Activated T-cell treated with anti-CD3 and anti-CD28 coated beads, Interleukin-2, amount 50 U/mL, for 48 hours (primary cell): ENCODE data around the gene PLPP7.
"Not testable (repeated sequence)": the region's sequence is repeated elsewhere in the genome, so short reads cannot be mapped to it uniquely, and the experiment has no call there.

ENCODE experiments used
- DNase-seq, 2 experiments: peaks; one replicate each; pipeline ENCODE4 v3.0.0-alpha.2; 2020

The PLPP7 gene

DNA sequence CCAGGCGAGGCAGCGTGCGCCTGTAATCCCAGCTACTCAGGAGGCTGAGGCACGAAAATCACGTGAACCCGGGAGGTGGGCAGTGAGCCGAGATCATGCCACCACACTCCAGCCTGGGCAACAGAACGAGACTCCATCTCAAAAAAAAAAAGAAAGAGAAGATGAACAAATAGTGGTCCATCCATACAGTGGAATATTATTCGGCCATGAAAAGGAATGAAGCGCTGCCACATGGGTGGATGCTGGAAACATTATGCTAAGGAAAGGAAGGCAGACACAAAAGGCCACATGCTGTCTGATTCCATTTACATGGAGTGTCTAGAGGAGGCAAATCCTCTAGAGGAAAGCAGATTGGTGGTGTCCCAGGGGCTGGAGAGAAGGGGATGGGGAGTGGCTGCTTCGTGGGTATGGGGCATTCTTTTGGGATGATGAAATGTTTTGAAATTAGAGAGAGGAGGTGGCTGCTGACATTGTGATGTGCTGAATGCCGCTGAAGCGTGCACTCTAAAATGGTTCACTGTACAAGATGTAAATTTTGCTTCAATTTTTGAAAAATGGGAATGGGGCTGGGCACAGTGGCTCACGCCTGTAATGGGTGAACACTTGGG lies 17.0 kb downstream of the PLPP7 start:
- no peak for DNase-seq

DNA sequence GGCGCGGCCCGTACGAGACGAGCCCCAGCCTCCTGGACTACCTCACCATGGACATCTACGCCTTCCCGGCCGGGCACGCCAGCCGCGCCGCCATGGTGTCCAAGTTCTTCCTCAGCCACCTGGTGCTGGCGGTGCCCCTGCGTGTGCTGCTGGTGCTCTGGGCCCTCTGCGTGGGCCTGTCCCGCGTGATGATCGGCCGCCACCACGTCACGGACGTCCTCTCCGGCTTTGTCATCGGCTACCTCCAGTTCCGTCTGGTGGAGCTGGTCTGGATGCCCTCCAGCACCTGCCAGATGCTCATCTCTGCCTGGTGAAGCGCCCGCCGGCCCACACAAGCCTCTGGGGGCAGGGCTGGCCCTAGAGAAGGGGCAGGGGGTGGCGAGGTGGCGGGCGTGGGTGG lies 18.5 kb downstream of the PLPP7 start:
- DNase-seq: no peak

DNA sequence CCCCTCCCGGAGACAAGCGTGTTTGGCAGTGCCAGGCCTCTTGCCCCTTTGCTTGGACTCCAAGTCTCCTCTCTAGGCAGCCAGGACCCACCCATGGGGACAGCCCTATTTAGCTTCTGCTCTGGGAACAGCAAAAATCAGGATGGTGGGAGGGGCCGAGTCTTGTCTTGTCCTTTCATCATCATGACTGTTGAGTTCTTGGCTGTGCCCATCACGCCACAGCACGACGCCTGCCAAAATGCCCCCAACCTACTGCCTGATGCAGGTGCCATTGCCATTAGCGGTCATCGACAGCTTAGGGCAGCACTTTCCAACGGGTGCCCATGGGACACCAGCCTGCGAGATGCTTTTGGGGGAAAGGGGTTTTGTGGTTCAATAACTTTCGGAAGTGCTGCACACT lies 18.9 kb downstream of the PLPP7 start:
- no peak for DNase-seq

DNA sequence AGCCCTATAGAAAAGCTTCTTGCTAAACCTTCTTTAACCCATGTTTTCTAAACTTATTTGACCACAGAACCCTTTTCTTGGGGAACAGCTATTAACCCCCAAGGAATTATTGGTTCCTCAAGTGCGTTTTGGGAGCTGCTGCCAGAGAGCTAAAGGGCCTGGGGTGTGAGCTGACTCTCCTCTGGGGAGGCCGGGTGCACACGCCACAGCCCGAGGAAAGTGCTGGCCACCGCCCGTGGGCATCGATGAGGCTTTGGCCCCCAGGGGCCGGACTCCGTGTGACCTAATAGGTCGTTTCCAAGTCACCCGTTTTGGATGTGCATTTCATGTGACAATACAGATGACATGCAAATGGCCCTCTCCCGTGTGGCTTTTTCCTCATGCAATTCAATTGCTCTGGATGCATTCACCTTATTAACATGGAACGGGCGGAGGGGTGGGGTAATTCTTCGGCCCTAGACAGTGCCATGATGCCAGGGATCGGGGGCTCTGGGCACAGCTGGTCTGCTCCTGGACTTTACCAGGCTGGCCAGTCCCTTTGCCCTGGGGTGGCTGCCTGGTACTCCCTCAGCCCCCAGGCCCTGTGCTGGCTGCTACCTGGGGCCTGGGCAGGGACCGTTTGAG lies 19.5 kb downstream of the PLPP7 start:
- DNase-seq: no peak

DNA sequence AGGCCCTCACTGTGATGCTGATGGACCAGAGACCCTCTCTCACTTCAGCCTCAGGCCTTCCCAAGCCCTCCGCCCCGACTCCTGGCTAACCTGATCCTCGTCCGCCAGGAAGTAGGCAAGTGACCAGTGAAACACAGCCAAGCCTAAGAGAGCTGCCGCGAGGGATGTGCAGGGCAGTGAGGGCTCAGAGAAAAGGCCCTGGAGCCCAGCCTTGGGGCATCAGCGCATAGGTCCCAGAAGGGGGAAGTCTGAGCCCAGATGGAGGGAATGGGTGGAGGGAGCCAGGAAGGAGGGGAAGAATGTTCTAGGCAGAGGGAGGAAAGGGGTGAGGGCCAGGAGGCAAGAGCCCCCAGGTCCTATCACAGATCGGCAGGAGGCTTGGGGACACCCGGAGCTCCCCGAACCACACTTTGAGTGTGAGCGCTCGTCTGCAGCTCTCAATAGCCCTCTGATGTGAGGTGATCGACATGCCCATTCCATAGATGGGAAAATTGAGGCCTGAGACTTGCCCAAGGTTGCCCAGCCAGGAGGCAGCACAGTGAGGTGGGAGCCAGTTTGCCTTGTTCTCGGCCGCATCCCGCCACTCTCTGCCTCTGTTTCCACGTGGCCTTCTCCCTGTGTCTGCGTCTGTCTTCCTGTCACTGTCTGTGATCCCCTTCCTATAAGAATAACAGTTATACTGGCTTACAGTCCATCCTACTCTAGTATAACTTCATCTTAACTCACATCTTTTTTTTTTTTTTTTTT lies 20.2 kb downstream of the PLPP7 start:
- DNase-seq: no peak

DNA sequence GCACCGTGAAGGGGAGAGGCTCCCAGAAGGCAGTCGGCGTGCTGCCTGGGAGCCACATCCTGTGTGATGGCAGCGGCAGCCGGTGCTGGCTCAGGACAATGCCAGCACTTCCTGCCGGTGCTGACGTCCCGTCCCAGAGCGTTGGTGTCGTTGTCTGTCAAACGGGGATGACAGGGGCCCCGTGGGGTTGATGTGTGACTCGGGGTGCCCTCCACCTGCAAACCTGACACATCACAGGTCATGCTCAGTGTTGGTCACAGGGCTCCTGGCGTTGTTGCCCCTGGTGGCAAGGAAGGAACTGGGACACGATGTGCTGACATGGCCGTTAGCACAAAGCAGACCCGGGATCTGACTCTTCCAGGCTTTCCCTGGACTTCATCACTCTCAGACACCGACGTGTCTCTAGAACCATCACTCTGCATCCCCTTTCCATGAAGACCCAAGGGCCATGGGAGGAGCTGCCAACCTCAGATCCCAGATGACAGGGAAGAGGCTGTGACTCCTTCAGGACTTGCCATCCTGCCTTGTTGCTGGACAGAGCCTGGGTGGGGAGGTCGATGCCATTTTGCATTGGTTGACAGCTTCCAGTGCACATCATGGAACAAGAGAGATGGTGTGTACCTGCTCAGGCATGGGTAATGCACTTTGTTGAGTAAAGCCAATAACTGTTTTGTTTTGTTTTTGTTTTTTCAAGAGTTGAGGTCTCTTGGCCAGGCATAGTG lies 21.5 kb downstream of the PLPP7 start:
- DNase-seq: peak; percentile 72 to 77

DNA sequence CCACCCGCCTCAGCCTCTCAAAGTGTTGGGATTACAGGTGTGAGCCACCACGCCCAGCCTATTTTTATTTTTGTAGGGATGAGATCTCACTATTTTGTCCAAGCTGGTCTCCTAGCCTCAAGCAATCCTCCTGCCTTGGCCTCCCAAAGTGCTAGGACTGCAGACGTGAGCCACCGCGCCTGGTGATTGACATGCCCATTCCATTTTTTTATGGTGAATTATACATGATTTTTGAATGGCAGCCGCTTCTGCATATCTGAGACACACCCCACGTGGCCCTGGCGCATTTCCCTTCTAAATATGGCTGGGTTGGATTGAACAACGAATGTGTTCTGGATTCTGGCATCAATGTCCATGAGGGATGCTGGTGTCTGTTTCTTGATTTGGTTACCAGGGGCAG lies 22.7 kb downstream of the PLPP7 start:
- DNase-seq: no peak

DNA sequence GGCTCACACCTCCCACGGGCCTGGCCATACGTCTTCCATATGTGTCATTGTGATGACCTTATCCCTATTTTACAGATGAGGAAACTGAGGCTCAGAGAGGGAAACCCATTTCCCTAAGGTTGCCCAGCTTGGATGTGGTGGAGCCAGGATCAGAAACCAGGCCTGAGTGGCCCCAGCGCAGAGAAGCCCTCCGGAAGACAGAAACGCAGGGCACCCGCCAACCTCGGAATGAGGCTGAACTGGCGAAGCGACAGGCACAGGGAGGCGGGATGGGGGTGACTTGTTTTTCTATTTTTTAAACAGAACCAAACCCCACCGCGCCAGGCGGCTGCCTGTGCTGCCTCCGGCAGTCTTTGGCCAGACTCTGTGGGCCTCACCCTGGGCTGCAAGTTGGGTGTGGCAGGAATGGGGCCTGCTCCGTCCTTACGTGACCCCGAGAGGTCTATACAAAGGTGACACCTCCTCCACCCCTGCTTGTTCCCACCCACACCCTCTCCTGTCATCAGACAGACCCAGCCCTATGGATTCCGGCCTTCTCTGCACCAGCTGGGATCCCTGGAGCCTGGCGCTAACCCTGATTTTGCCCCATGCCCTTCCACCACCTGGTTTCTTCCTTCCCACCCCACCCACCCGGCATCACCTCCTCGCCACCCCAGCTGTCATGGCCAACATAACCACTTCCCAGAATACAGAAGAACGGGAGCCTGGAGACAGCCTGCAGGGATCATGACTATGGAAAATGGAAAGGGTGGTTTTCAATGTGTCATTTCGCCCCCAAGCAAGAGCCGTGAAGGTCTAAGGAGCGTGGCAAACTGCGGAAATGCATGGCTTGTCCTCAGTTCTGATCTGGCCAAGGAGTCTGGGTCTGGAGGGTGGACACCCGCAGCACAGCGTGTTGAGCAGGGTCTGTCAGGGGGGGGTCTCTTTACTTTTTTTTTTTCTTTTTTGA lies 23.6 kb downstream of the PLPP7 start:
- DNase-seq: no peak

DNA sequence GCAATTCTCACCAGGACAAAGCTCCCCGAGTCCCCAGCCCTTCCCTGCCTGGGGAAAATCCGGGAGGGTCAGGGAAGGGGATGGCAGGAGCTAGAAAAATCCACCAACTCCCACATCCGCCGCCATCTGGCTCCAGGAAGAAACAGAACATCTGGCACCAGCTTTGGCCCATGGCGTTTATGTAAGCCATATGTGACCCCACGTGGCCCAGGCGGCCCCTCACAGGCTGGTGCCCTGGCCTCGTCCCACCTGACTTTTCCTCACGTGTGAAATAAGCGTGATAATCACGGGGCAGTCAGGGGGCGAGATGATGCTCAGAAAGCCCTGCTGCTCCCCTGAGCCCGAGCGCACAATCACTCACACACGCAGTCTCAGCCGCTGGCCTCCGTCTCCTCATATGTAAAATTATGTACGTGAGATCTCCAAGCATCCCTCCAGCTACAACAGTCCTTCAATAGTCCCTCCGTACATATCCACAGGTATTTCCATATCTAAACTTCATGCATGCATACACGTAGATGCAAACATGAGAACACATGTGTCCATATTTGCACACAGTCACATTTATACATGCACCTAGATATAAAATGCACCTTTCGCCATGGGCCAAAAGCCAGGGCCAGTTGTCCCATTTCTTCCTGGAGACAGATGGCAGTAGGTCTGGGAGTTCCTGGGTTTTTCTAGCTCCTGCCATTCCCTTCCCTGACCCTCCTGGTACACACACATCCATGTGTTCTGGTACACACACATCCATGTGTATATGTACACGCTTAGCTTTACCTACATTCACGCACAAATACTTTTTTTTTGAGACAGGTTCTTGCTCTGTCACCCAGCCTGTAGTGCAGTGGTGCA lies 28.9 kb downstream of the PLPP7 start:
- no peak for DNase-seq

DNA sequence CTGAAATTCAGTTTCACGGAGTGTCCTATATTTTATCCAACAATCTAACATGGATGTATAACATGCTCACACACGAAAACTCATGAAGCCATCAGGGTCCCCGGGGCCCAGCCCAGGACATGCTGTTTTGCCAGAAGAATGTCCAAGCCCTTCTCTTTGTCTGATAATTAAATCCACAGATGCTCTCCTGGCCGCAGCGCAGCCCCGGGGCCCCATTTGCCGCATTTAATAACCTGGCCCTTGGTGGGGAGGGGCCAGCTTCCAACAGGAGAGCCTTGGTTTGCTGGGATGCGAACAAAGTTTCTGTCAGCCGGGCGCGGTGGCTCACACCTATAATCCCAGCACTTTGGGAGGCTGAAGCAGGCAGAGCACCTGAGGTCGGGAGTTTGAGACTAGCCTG lies 30.0 kb downstream of the PLPP7 start:
- DNase-seq: no peak

DNA sequence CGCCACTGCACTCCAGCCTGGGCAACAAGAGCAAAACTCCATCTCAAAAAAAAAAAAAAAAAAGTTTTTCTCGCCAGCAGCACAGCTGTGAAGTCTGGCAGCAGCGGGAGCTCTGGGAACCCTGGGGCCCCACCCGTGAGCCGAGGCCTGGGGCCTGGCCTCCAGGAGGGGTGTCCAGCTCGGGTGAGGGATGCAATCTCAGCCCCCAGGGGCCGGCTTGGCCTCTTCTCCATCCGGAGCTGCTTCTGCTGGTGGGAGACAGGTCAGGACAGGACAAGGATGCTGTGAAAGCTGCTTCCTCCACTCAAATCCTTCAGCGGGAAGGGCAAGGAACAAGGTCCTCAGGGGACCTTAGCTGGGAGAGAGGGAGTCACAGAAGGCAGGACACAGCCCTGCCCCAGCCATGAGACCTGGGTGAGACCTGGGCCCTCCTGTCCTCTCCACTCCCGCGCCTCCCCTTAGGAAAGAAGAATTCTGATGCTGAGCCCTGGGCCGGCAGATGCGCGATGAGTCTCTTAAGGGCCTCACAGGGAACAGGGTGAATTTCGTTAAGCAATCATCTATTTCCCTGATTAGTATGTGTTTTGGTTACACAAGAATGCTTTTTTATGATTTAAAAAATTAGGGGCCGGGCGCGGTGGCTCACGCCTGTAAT lies 30.6 kb downstream of the PLPP7 start:
- no peak for DNase-seq

DNA sequence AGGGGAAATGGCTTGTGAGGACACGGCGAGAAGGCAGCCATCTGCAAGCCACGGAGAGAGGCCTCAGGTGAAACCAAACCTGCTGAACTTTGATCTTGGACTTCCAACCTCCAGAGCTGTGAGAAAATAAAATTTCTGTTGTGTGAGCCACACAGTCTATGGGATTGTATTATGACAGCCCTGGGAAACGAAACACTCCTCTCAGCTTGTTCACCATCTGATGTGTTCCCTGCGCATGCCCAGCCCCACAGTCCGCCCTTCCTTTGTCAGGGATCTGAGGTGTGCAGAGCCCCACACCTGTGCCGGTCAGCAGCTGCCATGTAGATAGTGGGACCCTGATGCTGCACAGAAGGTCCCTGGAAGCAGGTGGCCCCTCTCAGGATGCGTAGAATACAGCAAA lies 34.1 kb downstream of the PLPP7 start:
- DNase-seq: no peak

DNA sequence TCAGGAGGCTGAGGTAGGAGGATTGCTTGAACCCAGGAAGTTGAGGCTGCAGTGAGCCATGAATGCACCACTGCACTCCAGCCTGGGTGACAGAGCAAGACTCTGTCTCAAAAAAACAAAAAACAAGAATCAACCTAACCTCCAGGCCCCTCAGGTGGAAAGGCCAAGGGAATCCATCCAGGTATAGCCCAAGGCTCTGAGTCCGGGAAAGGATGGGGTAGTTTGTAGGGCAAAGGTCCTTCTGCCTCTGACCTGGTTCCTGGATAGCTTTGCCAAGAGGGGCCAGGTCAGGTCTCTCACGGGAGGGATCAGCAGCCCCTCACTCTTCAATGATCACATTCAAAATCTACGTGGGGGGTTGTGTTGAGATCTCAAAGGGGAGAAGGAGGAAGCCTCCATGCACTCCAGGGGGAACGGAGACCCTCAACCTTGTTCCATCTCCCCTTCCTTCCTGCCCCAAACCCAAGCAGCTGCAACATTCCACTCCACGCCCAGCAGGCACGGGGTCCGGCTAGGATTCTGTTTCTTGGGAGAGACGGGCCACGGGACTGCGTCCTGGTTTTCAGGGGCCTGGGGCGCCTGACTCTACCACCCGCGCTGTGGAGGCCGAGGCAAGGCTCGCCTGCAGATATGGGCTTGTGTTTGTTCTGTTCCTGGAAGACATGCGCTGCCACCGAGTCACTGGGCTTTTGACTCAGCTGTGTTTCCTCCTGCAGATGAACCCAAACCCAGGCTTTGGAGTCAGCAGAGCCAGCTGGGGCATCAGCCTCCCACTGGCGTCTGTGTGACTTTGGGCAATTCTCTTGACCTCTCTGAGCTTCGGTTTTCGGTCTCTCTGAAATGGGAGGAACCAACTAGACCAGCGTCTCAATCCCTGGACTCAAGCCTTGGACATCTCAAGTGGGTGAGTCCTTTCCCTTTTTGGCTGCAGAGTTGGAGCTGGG lies 35.5 kb downstream of the PLPP7 start:
- no peak for DNase-seq

DNA sequence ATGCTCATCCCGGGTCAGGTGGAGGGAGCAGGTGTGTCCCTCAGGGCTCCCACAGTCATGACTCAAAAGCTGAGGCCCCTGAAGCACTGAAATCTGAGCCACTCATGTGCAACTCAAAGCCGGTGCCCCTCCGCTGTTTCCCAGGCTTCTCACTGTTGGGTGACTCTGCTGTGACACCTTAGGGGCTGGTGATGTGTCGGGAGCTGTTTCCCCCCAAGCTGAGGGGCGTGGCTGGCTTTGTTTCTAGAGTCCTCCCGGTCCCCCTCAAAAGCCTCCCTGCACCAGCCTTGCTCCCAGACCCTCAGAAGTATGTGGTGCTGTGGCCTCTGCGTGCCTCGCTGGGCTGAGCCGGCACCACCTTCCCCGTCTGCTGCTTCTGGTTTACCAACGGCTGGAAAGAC lies 39.7 kb downstream of the PLPP7 start:
- no peak for DNase-seq

DNA sequence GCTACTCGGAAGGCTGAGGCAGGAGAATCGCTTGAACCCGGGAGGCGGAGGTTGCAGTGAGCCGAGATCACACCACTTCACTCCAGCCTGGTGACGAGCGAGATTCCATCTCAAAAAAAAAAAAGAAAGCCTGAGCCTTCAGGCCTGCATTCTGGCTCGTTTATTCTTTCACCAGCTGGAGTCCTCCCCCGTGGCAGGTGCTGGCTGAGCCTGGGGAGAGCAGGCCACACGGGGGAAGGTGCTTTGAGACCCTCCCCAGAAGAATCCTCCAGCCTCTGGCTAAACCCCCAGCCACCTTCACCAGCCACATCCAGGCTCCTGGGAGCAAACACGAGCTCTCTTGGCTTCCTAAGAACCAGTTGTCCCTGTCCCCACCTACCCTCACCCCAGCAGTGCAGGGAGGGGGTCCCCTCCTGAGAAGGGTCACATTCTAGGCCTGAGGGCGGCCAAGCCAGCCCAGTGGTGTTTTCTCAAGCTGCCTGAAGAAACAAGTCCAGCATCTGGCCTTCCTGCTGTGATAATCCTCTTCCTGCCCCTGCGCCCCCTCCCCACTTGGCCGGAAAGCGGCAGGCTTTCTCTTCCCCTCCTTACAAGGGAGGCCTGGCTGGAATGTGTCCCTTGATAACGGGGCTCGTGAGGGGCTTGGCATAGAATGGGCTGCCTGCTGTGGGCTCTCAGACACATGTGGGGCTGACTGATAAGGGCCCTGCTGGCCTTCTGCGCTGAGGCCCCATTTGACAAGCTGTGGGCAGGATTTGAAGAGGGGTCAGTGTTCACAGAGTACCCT lies 41.5 kb downstream of the PLPP7 start:
- no peak for DNase-seq

DNA sequence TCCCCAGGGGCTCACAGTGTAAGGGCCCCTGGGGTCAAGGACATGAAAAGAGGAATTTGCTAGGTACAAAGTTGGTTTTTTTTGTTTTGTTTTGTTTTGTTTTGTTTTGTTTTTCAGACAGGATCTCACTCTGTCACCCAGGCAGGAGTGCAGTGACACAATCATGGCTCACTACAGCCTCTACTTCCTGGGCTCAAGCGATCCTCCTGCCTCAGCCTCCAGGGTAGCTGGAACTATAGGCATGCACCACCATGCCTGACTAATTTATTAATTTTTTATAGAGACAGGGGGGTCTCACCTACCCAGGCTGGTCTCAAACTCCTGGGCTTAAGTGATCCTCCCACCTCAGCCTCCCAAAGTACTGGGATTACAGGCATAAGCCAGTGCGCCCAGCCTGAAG lies 42.5 kb downstream of the PLPP7 start:
- DNase-seq: not testable (repeated sequence)

DNA sequence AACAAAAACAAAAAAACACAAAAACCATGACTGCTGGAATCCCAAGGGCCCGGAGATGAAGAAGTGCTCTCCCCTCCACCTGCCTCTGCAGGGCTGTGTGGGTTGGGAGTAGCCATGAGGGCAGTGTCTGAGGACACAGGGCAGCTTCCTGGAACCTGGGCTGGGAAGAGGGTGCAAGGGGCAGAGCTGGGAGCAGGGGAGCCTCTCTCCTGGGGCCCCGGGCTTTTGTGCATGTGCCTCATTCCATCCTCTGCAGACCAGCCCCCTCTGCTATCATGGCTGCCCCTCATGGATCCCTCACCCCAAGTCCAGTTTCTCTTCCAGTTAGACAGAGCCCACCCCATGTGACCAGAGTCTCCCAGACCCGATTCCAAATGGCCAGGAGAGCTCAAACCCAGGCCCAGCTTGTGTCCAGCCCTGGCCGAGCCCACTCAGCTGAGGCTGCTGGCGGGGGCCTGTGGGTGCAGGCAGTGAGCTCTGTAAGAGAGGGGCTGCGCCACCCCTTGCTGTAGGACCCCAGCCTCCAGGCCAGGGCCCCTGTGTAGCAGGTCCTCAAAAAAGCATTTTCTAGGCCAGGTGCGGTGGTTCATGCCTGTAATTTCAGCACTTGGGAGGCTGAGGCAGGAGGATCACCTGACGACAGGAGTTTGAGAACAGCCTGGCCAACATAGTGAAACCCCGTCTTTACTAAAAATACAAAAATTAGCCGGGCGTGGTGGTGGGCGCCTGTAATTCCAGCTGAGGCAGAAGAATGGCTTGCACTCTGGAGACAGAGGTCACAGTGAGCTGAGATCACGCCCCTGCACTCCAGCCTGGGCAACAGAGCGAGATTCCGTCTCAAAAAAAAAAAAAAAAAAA lies 44.5 kb downstream of the PLPP7 start:
- no peak for DNase-seq
